Measurements from ENCODE around the gene JPH4. TPM values are rescaled to one million over a fixed set of nuclear protein-coding genes. Genes with fewer than 3 reads are reported as not detected.
A peak's percentile ranks its signal among the peaks of the same experiment; 100 is the strongest.

JPH4 gene
- total and polyA plus RNA-seq, 2 of the 8 experiments (the other 6 are each of a cell fraction or from before 2014, with no cell fraction given): 23.9 to 46.7 TPM

GRCh38 chr14:23538050-23538718, 40.4 kb downstream of the JPH4 start (continued):
- TF ChIP-seq POLR2AphosphoS5 (IDR thresholded peaks at IDR 0.05; ENCODE audit: low read depth, low read length): peak; percentile 36; the same call in 1 of the 2 replicates
- peak; percentile 58; the same call in 1 of the 2 replicates for TF ChIP-seq PHF8 (conservative IDR thresholded peaks at IDR 0.05; ENCODE audit: low read depth, low read length)
- no peak for TF ChIP-seq CHD2 (IDR thresholded peaks at IDR 0.05; ENCODE audit: low read length)

Data from H1 (cell line).